HepG2 (cell line): ENCODE results near the gene ECD. TPM values are rescaled to one million over a fixed set of nuclear protein-coding genes. Genes with fewer than 3 reads are reported as not detected.

Experiments used
- ATF1 ChIP-seq: IDR thresholded peaks from 2 replicates; pipeline ENCODE4 v1.6.1; 2016; ENCODE audit warnings: mild to moderate bottlenecking, control low read depth
- CREB1 ChIP-seq, 2 experiments: fragments of 450-650 bp in 1 of 2; IDR thresholded peaks; 2 replicates each; pipeline ENCODE4 v1.6.1; 2016 to 2017; ENCODE audit warnings: control low read depth in 1 of 2, mild to moderate bottlenecking in 1 of 2, missing compliant biosample characterization in 1 of 2, missing genetic modification characterization in 1 of 2
- CREM ChIP-seq, 2 experiments: sonication (generic) in 1 of 2; formaldehyde crosslinking in 1 of 2; IDR thresholded peaks; 2 replicates each; pipeline versions ENCODE4 v1.4.0 to v1.6.1; 2016 to 2020; ENCODE audit warnings: antibody characterized with exemption in 1 of 2, mild to moderate bottlenecking in 1 of 2, missing genetic modification reagents in 1 of 2
- HCFC1 ChIP-seq: fragments of 150-350 bp; IDR thresholded peaks from 2 replicates; pipeline ENCODE4 v1.6.1; 2014; ENCODE audit warnings: low read depth, low read length
- HDAC1 ChIP-seq: sonication (generic); formaldehyde crosslinking; IDR thresholded peaks from 2 replicates; pipeline ENCODE4 v1.5.1; 2020; ENCODE audit warnings: mild to moderate bottlenecking, missing genetic modification reagents
- ISL2 ChIP-seq: sonication (generic); formaldehyde crosslinking; IDR thresholded peaks from 2 replicates; pipeline ENCODE4 v1.5.0; 2020; ENCODE audit warnings: missing genetic modification reagents
- KLF11 ChIP-seq: IDR thresholded peaks from 2 replicates; pipeline ENCODE4 v1.6.1; 2016; ENCODE audit warnings: missing compliant biosample characterization
- NR3C1 ChIP-seq: sonication (generic); formaldehyde crosslinking; IDR thresholded peaks from 2 replicates; pipeline ENCODE4 v1.4.0; 2020; ENCODE audit warnings: missing genetic modification reagents
- REPIN1 ChIP-seq: sonication (generic); formaldehyde crosslinking; IDR thresholded peaks from 2 replicates; pipeline ENCODE4 v1.8.0; 2022; ENCODE audit warnings: missing genetic modification reagents, low read depth, mild to moderate bottlenecking, borderline replicate concordance
- RORA ChIP-seq: sonication (generic); formaldehyde crosslinking; IDR thresholded peaks from 2 replicates; pipeline ENCODE4 v1.5.0; 2020; ENCODE audit warnings: mild to moderate bottlenecking, missing genetic modification reagents, moderate library complexity
- SP140L ChIP-seq: sonication (generic); formaldehyde crosslinking; IDR thresholded peaks from 2 replicates; pipeline ENCODE4 v1.4.0; 2020; ENCODE audit warnings: missing genetic modification reagents, borderline replicate concordance
- SRSF1 ChIP-seq: fragments of 200-400 bp; formaldehyde crosslinking; optimal IDR thresholded peaks from 2 replicates; pipeline ENCODE3; 2017; ENCODE audit warnings: mild to moderate bottlenecking, low read depth, low read length, moderate library complexity
- TBP ChIP-seq: sonication (generic); formaldehyde crosslinking; IDR thresholded peaks from 2 replicates; pipeline ENCODE4 v1.5.0; 2020; ENCODE audit warnings: missing genetic modification reagents
- XRCC5 ChIP-seq: fragments of 200-400 bp; formaldehyde crosslinking; optimal IDR thresholded peaks from 2 replicates; pipeline ENCODE3; 2017; ENCODE audit warnings: mild to moderate bottlenecking, low read length
- ZNF251 ChIP-seq: sonication (generic); formaldehyde crosslinking; IDR thresholded peaks from 2 replicates; pipeline ENCODE4 v1.9.0; 2021; ENCODE audit warnings: mild to moderate bottlenecking, missing genetic modification reagents
- ZNF556 ChIP-seq: sonication (generic); formaldehyde crosslinking; IDR thresholded peaks from 2 replicates; pipeline ENCODE4 v1.4.0; 2020; ENCODE audit warnings: mild to moderate bottlenecking, missing genetic modification reagents, borderline replicate concordance
- ZNF878 ChIP-seq: sonication (generic); formaldehyde crosslinking; IDR thresholded peaks from 2 replicates; pipeline ENCODE4 v1.8.1; 2023; ENCODE audit warnings: mild to moderate bottlenecking, missing genetic modification reagents, moderate library complexity
- polyA plus RNA-seq, 8 experiments: library from polyadenylated mRNA; depleted of rRNA in 3 of 8; stranded (reverse) in 7 of 8; unstranded in 1 of 8; fragments of >200 nt; fragmentation: Illumina TruSeq in 4 of 8; extraction: Trizol in 4 of 8; gene quantifications; 2 replicates each; pipeline versions ENCODE4 v1.2.1 to v1.2.3, GENCODE V29; 2011 to 2016; ENCODE audit warnings: low read depth in 4 of 8, missing spikeins in 1 of 8, mixed read lengths in 1 of 8; ENCODE audit not compliant: insufficient read depth in 1 of 8
- total RNA-seq, 5 experiments: library from RNA; depleted of rRNA; stranded (reverse); fragments of >200 nt; fragmentation: Illumina TruSeq; extraction: Trizol; gene quantifications; 2 replicates each; pipeline ENCODE4 v1.2.3, GENCODE V29; 2016; ENCODE audit warnings: low read depth in 1 of 5
- TF ChIP-seq, protein P1 (sequence below): sonication (generic); formaldehyde crosslinking; conservative IDR thresholded peaks from 2 replicates; pipeline ENCODE4 v1.8.0; 2022; ENCODE audit warnings: mild to moderate bottlenecking, moderate library complexity, missing genetic modification reagents
- TF ChIP-seq, protein P2 (sequence below): sonication (generic); formaldehyde crosslinking; IDR thresholded peaks from 2 replicates; pipeline ENCODE4 v1.5.1; 2020; ENCODE audit warnings: missing genetic modification reagents, mild to moderate bottlenecking, borderline replicate concordance
- TF ChIP-seq, protein P3 (sequence below): IDR thresholded peaks from 2 replicates; pipeline ENCODE4 v1.6.1; 2016; ENCODE audit warnings: low read depth
- TF ChIP-seq, protein P4 (sequence below): sonication (generic); formaldehyde crosslinking; IDR thresholded peaks from 2 replicates; pipeline ENCODE4 v1.8.0; 2022; ENCODE audit warnings: missing genetic modification reagents, mild to moderate bottlenecking, borderline replicate concordance
- TF ChIP-seq, protein P5 (sequence below): IDR thresholded peaks from 2 replicates; pipeline ENCODE4 v1.6.1; 2016; ENCODE audit warnings: missing compliant biosample characterization, missing genetic modification reagents, borderline replicate concordance
- TF ChIP-seq, protein P6 (sequence below): sonication (generic); formaldehyde crosslinking; IDR thresholded peaks from 2 replicates; pipeline ENCODE4 v1.5.0; 2020; ENCODE audit warnings: missing genetic modification reagents

Gene ECD
- total and polyA plus RNA-seq, 2 of the 13 experiments (the other 11 are each of a cell fraction or from before 2014, with no cell fraction given), result 21.5 to 27.6 TPM

DNA sequence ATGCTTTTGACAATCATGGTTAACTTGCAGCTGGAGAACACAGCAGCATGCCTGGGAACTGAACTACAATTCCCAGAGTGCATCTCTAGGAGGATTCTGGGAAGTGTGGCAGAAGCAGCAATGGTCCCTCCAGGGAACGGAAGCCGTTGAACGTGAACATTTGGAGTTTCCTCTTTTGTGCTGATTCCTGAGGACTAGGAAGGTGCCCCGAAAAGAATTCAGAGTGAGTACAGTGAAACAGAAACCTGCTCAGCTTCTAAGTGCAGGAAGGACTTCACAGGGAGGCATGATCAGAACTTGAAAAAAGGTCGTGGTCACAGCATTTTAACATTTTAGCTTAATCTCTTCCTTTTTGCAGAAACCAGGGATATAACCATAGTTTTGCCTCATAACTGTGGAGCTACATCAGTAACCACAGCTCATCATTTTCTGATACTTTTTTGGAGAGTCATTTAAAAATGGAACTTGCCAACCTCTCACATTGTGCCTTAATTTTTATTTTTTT, 57.4 kb downstream of the ECD start, which contains the start of gene NUDT13 (continued):
- TF ChIP-seq CREB1 (IDR thresholded peaks at IDR 0.05) (no peak), CREB1 (CRISPR knock-in tag; IDR thresholded peaks at IDR 0.05) (peak; percentile 88), TBP (CRISPR knock-in tag) (peak; percentile 48; the same call in 1 of the 2 replicates), REPIN1 (CRISPR knock-in tag) (peak; percentile 35; the same call in 1 of the 2 replicates), HDAC1 (CRISPR knock-in tag) (no peak), KLF11 (CRISPR knock-in tag) (no peak), ISL2 (CRISPR knock-in tag) (peak; percentile 69), CREM (IDR thresholded peaks at IDR 0.05) (peak; percentile 98), CREM (CRISPR knock-in tag; IDR thresholded peaks at IDR 0.05) (no peak), ZNF556 (no peak), XRCC5 (no peak), ATF1 (CRISPR knock-in tag) (peak; percentile 75), RORA (no peak), NR3C1 (CRISPR knock-in tag) (no peak), ZNF878 (peak; percentile 76; the same call in 1 of the 2 replicates), HCFC1 (peak; percentile 96), SP140L (CRISPR knock-in tag) (0 out of 2 replicates have a peak, but pooled peaks have one; percentile 44), SRSF1 (no peak), ZNF251 (CRISPR knock-in tag) (no peak)
- TF ChIP-seq, protein P1, sequence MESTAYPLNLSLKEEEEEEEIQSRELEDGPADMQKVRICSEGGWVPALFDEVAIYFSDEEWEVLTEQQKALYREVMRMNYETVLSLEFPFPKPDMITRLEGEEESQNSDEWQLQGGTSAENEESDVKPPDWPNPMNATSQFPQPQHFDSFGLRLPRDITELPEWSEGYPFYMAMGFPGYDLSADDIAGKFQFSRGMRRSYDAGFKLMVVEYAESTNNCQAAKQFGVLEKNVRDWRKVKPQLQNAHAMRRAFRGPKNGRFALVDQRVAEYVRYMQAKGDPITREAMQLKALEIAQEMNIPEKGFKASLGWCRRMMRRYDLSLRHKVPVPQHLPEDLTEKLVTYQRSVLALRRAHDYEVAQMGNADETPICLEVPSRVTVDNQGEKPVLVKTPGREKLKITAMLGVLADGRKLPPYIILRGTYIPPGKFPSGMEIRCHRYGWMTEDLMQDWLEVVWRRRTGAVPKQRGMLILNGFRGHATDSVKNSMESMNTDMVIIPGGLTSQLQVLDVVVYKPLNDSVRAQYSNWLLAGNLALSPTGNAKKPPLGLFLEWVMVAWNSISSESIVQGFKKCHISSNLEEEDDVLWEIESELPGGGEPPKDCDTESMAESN (CRISPR knock-in tag), result peak; percentile 15; the same call in 1 of the 2 replicates
- TF ChIP-seq, protein P2, sequence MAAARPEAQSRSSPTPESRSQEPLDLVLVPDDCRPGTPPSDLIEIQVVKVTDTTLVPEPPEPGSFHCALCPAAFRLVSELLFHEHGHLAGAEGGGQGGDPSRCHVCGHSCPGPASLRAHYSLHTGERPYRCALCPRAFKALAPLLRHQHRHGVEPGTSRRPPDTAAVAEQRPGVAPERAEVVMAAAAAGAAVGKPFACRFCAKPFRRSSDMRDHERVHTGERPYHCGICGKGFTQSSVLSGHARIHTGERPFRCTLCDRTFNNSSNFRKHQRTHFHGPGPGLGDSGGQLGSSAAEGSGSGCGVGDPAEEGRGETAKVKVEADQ (CRISPR knock-in tag), result no peak
- TF ChIP-seq, protein P3, sequence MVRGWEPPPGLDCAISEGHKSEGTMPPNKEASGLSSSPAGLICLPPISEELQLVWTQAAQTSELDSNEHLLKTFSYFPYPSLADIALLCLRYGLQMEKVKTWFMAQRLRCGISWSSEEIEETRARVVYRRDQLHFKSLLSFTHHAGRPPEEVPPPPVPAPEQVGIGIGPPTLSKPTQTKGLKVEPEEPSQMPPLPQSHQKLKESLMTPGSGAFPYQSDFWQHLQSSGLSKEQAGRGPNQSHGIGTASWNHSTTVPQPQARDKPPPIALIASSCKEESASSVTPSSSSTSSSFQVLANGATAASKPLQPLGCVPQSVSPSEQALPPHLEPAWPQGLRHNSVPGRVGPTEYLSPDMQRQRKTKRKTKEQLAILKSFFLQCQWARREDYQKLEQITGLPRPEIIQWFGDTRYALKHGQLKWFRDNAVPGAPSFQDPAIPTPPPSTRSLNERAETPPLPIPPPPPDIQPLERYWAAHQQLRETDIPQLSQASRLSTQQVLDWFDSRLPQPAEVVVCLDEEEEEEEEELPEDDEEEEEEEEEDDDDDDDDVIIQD, result no peak
- TF ChIP-seq, protein P4, sequence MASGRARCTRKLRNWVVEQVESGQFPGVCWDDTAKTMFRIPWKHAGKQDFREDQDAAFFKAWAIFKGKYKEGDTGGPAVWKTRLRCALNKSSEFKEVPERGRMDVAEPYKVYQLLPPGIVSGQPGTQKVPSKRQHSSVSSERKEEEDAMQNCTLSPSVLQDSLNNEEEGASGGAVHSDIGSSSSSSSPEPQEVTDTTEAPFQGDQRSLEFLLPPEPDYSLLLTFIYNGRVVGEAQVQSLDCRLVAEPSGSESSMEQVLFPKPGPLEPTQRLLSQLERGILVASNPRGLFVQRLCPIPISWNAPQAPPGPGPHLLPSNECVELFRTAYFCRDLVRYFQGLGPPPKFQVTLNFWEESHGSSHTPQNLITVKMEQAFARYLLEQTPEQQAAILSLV (CRISPR knock-in tag), result no peak
- TF ChIP-seq, protein P5, sequence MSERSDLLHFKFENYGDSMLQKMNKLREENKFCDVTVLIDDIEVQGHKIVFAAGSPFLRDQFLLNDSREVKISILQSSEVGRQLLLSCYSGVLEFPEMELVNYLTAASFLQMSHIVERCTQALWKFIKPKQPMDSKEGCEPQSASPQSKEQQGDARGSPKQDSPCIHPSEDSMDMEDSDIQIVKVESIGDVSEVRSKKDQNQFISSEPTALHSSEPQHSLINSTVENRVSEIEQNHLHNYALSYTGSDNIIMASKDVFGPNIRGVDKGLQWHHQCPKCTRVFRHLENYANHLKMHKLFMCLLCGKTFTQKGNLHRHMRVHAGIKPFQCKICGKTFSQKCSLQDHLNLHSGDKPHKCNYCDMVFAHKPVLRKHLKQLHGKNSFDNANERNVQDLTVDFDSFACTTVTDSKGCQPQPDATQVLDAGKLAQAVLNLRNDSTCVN (CRISPR knock-in tag), result no peak
- TF ChIP-seq, protein P6, sequence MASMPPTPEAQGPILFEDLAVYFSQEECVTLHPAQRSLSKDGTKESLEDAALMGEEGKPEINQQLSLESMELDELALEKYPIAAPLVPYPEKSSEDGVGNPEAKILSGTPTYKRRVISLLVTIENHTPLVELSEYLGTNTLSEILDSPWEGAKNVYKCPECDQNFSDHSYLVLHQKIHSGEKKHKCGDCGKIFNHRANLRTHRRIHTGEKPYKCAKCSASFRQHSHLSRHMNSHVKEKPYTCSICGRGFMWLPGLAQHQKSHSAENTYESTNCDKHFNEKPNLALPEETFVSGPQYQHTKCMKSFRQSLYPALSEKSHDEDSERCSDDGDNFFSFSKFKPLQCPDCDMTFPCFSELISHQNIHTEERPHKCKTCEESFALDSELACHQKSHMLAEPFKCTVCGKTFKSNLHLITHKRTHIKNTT (CRISPR knock-in tag), result no peak
